Liver (tissue), 9 donors: Measurements from ENCODE around the gene ZNF775. TPM values are rescaled to one million over a fixed set of nuclear protein-coding genes. Genes with fewer than 3 reads are reported as not detected.

ENCODE experiments used
- DNase-seq: peaks from one replicate; pipeline ENCODE4 v3.0.0-alpha.2; 2017; ENCODE audit warnings: low spot score
- H3K27ac ChIP-seq, 2 donors: one replicate each; pipeline ENCODE4 v1.7.0; 2013; ENCODE audit warnings: inconsistent platforms in 2 of 2, low read length in 2 of 2, control low read depth in 1 of 2, low read depth in 1 of 2, mild to moderate bottlenecking in 1 of 2
- H3K27me3 ChIP-seq, 4 donors: one replicate each; pipeline versions ENCODE4 v1.6.1 to v1.7.0; 2013; ENCODE audit warnings: low read length in 3 of 4, inconsistent platforms in 1 of 4, mild to moderate bottlenecking in 1 of 4, moderate library complexity in 1 of 4; ENCODE audit not compliant: control insufficient read depth in 4 of 4, insufficient read depth in 4 of 4
- H3K36me3 ChIP-seq, 4 donors: one replicate each; pipeline versions ENCODE4 v1.6.1 to v1.7.0; 2013; ENCODE audit warnings: low read length in 3 of 4, mild to moderate bottlenecking in 3 of 4, low read depth in 1 of 4, moderate library complexity in 1 of 4; ENCODE audit not compliant: control insufficient read depth in 4 of 4, insufficient read depth in 3 of 4
- H3K4me1 ChIP-seq, 4 donors: one replicate each; pipeline versions ENCODE4 v1.6.1 to v1.7.0; 2013; ENCODE audit warnings: low read length in 3 of 4, mild to moderate bottlenecking in 3 of 4, moderate library complexity in 1 of 4; ENCODE audit not compliant: control insufficient read depth in 4 of 4, insufficient read depth in 4 of 4
- H3K4me3 ChIP-seq, 3 donors: one replicate each; pipeline versions ENCODE4 v1.6.1 to v1.7.0; 2013; ENCODE audit warnings: low read length in 3 of 3, control low read depth in 1 of 3, low read depth in 1 of 3, mild to moderate bottlenecking in 1 of 3
- H3K9ac ChIP-seq, 2 donors: one replicate each; pipeline ENCODE4 v1.7.0; 2013; ENCODE audit warnings: low read length in 2 of 2, mild to moderate bottlenecking in 2 of 2, moderate library complexity in 2 of 2, control low read depth in 1 of 2, low read depth in 1 of 2
- H3K9me3 ChIP-seq, 4 donors: one replicate each; pipeline versions ENCODE4 v1.6.1 to v1.7.0; 2013; ENCODE audit warnings: low read length in 3 of 4; ENCODE audit not compliant: control insufficient read depth in 4 of 4
- ATF3 ChIP-seq: IDR thresholded peaks from 2 replicates; pipeline ENCODE4 v1.6.1; 2016; ENCODE audit warnings: antibody characterized with exemption
- CTCF ChIP-seq: fragments of 150-350 bp; IDR thresholded peaks from 2 replicates; pipeline ENCODE4 v1.5.1; 2017; ENCODE audit warnings: improper control_type of control experiment, low read depth, low read length; ENCODE audit not compliant: missing input control
- FOXA2 ChIP-seq: IDR thresholded peaks from 2 replicates; pipeline ENCODE4 v1.6.1; 2016; ENCODE audit warnings: antibody characterized with exemption
- HNF4G ChIP-seq: IDR thresholded peaks from 2 replicates; pipeline ENCODE4 v1.6.1; 2016; ENCODE audit warnings: antibody characterized with exemption
- JUND ChIP-seq, 2 donors: IDR thresholded peaks; 2 replicates each; pipeline ENCODE4 v1.6.1; 2016; ENCODE audit warnings: antibody characterized with exemption in 2 of 2
- MAX ChIP-seq: IDR thresholded peaks from 2 replicates; pipeline ENCODE4 v1.6.1; 2016; ENCODE audit warnings: antibody characterized with exemption
- NR2F2 ChIP-seq: IDR thresholded peaks from 2 replicates; pipeline ENCODE4 v1.6.1; 2016; ENCODE audit warnings: antibody characterized with exemption
- RAD21 ChIP-seq, 2 donors: IDR thresholded peaks; 2 replicates each; pipeline ENCODE4 v1.6.1; 2016; ENCODE audit warnings: antibody characterized with exemption in 2 of 2, mild to moderate bottlenecking in 2 of 2
- REST ChIP-seq: IDR thresholded peaks from 2 replicates; pipeline ENCODE4 v1.6.1; 2016; ENCODE audit warnings: antibody characterized with exemption, mild to moderate bottlenecking
- RXRA ChIP-seq, 2 donors: IDR thresholded peaks; 2 replicates each; pipeline ENCODE4 v1.6.1; 2017 to 2018; ENCODE audit warnings: antibody characterized with exemption in 2 of 2, mild to moderate bottlenecking in 1 of 2
- SP1 ChIP-seq: IDR thresholded peaks from 2 replicates; pipeline ENCODE4 v1.6.1; 2018; ENCODE audit warnings: antibody characterized with exemption, mild to moderate bottlenecking
- TAF1 ChIP-seq: conservative IDR thresholded peaks from 2 replicates; pipeline ENCODE4 v1.6.1; 2016; ENCODE audit warnings: antibody characterized with exemption, mild to moderate bottlenecking
- YY1 ChIP-seq: IDR thresholded peaks from 2 replicates; pipeline ENCODE4 v1.6.1; 2016; ENCODE audit warnings: antibody characterized with exemption, mild to moderate bottlenecking
- ZBTB33 ChIP-seq: IDR thresholded peaks from 2 replicates; pipeline ENCODE4 v1.6.1; 2016; ENCODE audit warnings: antibody characterized with exemption
- WGBS: extraction: QIAGEN DNeasy Blood & Tissue Kit; methylation state at CpG from one replicate; pipeline ENCODE4 v1.1.7; 2013; 5-methylcytosine and 5-hydroxymethylcytosine counted together
- polyA plus RNA-seq, 2 donors: library from polyadenylated mRNA; stranded (reverse) in 1 of 2; unstranded in 1 of 2; fragments of 200-250 nt in 1 of 2; fragments of >200 nt in 1 of 2; fragmentation: Nextera tagmentation in 1 of 2; extraction: Ambion mirVana in 1 of 2; gene quantifications; one replicate each; pipeline versions ENCODE4 v1.2.1 to v1.2.3, GENCODE V29; 2013 to 2015
- total RNA-seq, 2 donors: library from RNA; depleted of rRNA; stranded (reverse); fragments of >200 nt; gene quantifications; one replicate each; pipeline ENCODE4 v1.2.3, GENCODE V29; 2014
- donor health status: healthy.
- donor health status: healthy.
- donor health status: healthy.
- donor health status: healthy.
- donor health status: healthy.

ZNF775 gene
- total and polyA plus RNA-seq, 4 donors: 0.08 to 3.1 (median 0.52) TPM

GRCh38 chr7:150400008-150400787 lies 21.1 kb downstream of the ZNF775 start (continued):
- TF ChIP-seq ZBTB33: no peak
- TF ChIP-seq SP1: no peak
- TF ChIP-seq ATF3: no peak

- Histone ChIP-seq H3K36me3 (peaks cover 0 to 4% (median 0%) of the 10 kb centered on the region in 4 donors), H3K4me3 (no peak overlapping the region), H3K27me3 (no peaks in the 10 kb centered on the region), H3K9ac (no peak overlapping the region), H3K9me3 (no peaks in the 10 kb centered on the region), H3K4me1 (peaks cover 4 to 16% (median 7%) of the 10 kb centered on the region in 4 donors), H3K27ac (no peak overlapping the region)
- WGBS: 85% methylated on average over 15 of the region's 15 CpGs
- no peak for DNase-seq
- TF ChIP-seq CTCF: no peak
- no peak for TF ChIP-seq RXRA (IDR thresholded peaks at IDR 0.05)
- no peak for TF ChIP-seq ATF3
Observed at GRCh38 chr7:150400788-150401423, 21.8 kb downstream of the ZNF775 start.

DNA sequence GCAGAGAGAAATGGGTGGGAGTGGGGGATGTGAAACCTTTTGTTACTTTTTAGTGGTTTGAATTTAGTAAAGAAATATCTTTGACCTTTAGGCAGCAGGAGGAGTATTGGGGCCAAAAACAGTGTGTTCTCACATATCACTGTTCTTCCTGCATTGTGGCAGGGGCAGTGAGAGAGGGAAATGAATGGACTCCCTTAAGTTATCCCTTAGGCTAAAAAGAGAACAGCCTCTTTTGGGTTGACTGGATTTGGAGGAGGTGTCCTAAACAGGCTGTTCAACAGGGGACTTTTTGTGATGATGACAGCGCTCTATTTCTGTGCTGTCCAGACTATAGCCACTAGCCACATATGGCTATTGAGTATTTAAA lies 22.3 kb downstream of the ZNF775 start:
- no peak overlapping the region for H3K9ac ChIP-seq
- no peaks in the 10 kb centered on the region for H3K27me3 ChIP-seq
- H3K9me3 ChIP-seq: no peaks in the 10 kb centered on the region
- no peak overlapping the region for H3K4me3 ChIP-seq
- DNase-seq: no peak
- H3K27ac ChIP-seq: no peak overlapping the region
- no peak for TF ChIP-seq HNF4G
- TF ChIP-seq ATF3: no peak
- TF ChIP-seq MAX: no peak
- no peak for TF ChIP-seq RAD21 (IDR thresholded peaks at IDR 0.05)
- no peak for TF ChIP-seq FOXA2
- no peak for TF ChIP-seq TAF1
- no peak for TF ChIP-seq REST
- no peak for TF ChIP-seq RXRA (IDR thresholded peaks at IDR 0.05)
- TF ChIP-seq ZBTB33: no peak
- no peak for TF ChIP-seq NR2F2
- no peak for TF ChIP-seq JUND (IDR thresholded peaks at IDR 0.05)
- TF ChIP-seq YY1: no peak
- H3K36me3 ChIP-seq: peaks cover 0 to 4% (median 0%) of the 10 kb centered on the region in 4 donors
- WGBS: 95% methylated on average over 1 of the region's 1 CpG
- H3K4me1 ChIP-seq: peaks cover 6 to 19% (median 12%) of the 10 kb centered on the region in 4 donors
